ENCODE results near the gene CCL28. TPM values are rescaled to one million over a fixed set of nuclear protein-coding genes. Genes with fewer than 3 reads are reported as not detected.

The CCL28 gene
- total and polyA plus RNA-seq, 4 donors: 1.5 to 5.3 (median 2.3) TPM

DNA sequence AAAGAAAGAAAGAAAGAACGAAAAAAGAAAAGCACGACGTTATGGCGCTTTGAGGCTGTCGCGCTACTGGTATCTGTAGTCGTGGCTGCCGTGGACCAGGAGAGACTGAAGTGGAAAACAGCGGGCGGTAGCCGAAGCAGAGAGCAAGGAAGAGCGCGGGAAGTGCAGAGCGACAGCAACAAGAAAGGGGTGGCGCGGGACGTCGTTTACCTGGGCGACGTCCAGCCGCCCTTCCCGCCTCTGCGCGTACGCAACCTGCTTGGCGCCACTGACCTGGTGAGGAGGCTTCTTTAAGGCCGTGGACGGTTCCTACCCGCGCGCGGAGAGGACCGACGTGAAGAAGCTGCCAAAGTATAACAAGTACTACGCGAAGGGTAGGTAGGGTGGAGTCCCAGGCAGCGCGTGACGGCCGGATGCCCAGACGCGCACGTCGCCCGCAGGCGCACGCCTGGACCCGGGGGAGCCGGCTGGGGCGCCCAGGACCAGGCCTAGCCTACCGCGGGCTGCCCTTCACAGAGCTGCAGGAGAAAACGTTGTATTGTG is 15.4 kb downstream of the CCL28 start:
- intact Hi-C loops (cut with DNase I): loop anchor here in 1 of 2 donors (5.0 kb wide), 1 partner anchor 85 kb away; the partner anchor contains the start of gene TMEM267
- Histone ChIP-seq H3K27ac (ENCODE audit: low read depth in 1 of 2, low read length in 2 of 2) (no peak overlapping the region), H3K27me3 (ENCODE audit: control insufficient read depth in 1 of 2, insufficient read depth in 2 of 2, low read length in 1 of 2) (no peaks in the 10 kb centered on the region), H3K9me3 (ENCODE audit: control insufficient read depth, low read length) (no peaks in the 10 kb centered on the region), H3K4me1 (ENCODE audit: control insufficient read depth in 1 of 2, insufficient read depth in 2 of 2, low read length in 2 of 2) (no peaks in the 10 kb centered on the region), H3K4me3 (ENCODE audit: low read length in 2 of 2) (peak overlapping the region in 1 of 2 donors; percentile 5), H3K36me3 (ENCODE audit: control insufficient read depth in 1 of 2, insufficient read depth in 2 of 2, low read length in 1 of 2) (no peaks in the 10 kb centered on the region)
- DNase-seq: peak; percentile 60 to 83
- 3 to 4% methylated on average over 53 of the region's 53 CpGs for WGBS, 2 donors
- peak; percentile 86 for ATAC-seq (ENCODE audit: low FRiP score)

DNA sequence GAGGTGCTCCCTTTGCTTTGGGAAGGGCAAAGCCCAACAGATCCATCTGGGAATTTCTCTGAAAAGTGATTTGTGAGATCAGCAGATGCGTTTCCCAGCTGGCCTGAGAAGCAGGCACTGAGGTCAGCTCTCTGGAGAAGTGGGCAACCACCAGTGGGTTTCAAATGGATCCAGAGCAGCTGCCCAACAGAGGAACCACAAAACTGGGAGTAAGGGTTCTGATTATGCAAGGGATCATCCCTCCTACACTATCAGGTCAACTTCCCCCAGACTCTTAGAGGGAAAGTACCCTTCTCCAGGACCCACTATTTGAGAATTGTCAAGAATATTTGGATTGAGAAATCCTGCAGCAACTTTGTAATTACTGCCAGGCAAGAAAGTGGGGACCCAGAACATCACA is 21.7 kb downstream of the CCL28 start:
- intact Hi-C loops (cut with DNase I): loop anchor here in 1 of 2 donors (5.0 kb wide), 1 partner anchor 78 kb away; the partner anchor contains the start of gene HMGCS1
- 54 to 61% methylated on average over 1 of the region's 1 CpG for WGBS, 2 donors

DNA sequence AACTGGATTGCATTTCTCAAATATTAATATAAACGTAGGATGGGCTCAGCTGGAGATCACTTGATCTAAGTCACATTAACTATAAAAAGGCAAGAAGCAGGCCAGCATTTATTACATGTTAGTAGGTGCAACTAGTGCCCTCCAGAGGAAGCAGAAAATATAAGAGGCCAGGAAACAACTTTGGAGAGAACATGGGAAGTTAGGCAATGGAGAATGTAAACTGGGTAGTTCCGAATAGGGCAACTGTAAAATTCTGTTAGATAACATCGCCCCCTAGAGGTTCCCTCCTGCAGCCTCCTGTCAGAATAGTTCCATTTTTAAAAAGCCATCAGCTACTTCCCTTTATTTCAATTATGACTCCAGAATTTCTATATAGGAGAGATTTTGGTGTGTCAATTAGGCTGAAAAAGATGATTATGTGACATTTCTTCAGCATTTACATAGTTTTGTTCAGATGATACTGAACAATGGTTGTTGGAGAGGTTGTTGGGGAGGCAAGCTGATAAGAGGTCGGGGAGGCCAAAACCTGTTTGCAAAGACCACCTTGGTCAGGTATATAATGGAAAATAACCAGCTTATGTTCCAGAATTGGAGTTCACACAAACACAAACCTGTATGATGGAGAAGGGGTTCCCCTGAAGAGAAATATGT is 22.4 kb downstream of the CCL28 start:
- ATAC-seq (ENCODE audit: low FRiP score): peak; percentile 87

More for the DNA sequence above, 21.7 kb downstream of the CCL28 start:
- Histone ChIP-seq H3K9me3 (ENCODE audit: control insufficient read depth, low read length) (no peaks in the 10 kb centered on the region), H3K36me3 (ENCODE audit: control insufficient read depth in 1 of 2, insufficient read depth in 2 of 2, low read length in 1 of 2) (no peaks in the 10 kb centered on the region), H3K27ac (ENCODE audit: low read depth in 1 of 2, low read length in 2 of 2) (no peak overlapping the region), H3K27me3 (ENCODE audit: control insufficient read depth in 1 of 2, insufficient read depth in 2 of 2, low read length in 1 of 2) (no peaks in the 10 kb centered on the region), H3K4me3 (ENCODE audit: low read length in 2 of 2) (no peak overlapping the region), H3K4me1 (ENCODE audit: control insufficient read depth in 1 of 2, insufficient read depth in 2 of 2, low read length in 2 of 2) (no peaks in the 10 kb centered on the region)
- DNase-seq (no peak), ATAC-seq (ENCODE audit: low FRiP score) (no peak)

DNA sequence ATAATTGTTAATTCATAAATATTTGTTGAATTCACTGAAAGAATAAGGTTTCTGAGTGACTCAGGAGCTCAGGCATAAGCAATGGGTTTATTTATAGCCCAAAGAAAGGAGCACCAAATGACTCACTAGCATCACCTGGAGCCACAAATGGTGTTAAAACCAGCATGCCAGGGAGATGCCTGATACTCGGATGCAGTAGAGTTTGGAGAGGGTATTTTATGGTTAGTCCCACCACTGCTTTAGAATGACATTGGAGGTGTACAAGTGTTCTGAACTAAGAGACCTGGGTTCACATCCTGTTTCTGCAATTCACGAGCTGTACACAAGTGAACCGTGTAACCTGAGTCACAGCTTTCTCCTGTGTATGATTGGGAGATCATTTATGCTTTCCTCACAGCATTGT is 25.2 kb downstream of the CCL28 start:
- no peaks in the 10 kb centered on the region for H3K9me3 ChIP-seq (ENCODE audit: control insufficient read depth, low read length)
- 65 to 69% methylated on average over 3 of the region's 3 CpGs for WGBS, 2 donors
- ATAC-seq (ENCODE audit: low FRiP score) (no peak), DNase-seq (no peak)
- H3K27ac ChIP-seq (ENCODE audit: low read depth in 1 of 2, low read length in 2 of 2): no peak overlapping the region
- no peaks in the 10 kb centered on the region for H3K4me1 ChIP-seq (ENCODE audit: control insufficient read depth in 1 of 2, insufficient read depth in 2 of 2, low read length in 2 of 2)
- H3K4me3 ChIP-seq (ENCODE audit: low read length in 2 of 2): no peak overlapping the region
- no peaks in the 10 kb centered on the region for H3K36me3 ChIP-seq (ENCODE audit: control insufficient read depth in 1 of 2, insufficient read depth in 2 of 2, low read length in 1 of 2)
- H3K27me3 ChIP-seq (ENCODE audit: control insufficient read depth in 1 of 2, insufficient read depth in 2 of 2, low read length in 1 of 2): no peaks in the 10 kb centered on the region
- intact Hi-C loops (cut with DNase I): loop anchor here (5.0 to 10.0 kb wide), 2 partner anchors 282 to 480 kb away; no protein-coding TSS in a partner anchor

More for the DNA sequence above, 22.4 kb downstream of the CCL28 start:
- Histone ChIP-seq H3K4me3 (ENCODE audit: low read length in 2 of 2) (no peak overlapping the region), H3K27ac (ENCODE audit: low read depth in 1 of 2, low read length in 2 of 2) (no peak overlapping the region), H3K27me3 (ENCODE audit: control insufficient read depth in 1 of 2, insufficient read depth in 2 of 2, low read length in 1 of 2) (no peaks in the 10 kb centered on the region), H3K36me3 (ENCODE audit: control insufficient read depth in 1 of 2, insufficient read depth in 2 of 2, low read length in 1 of 2) (no peaks in the 10 kb centered on the region), H3K4me1 (ENCODE audit: control insufficient read depth in 1 of 2, insufficient read depth in 2 of 2, low read length in 2 of 2) (no peaks in the 10 kb centered on the region), H3K9me3 (ENCODE audit: control insufficient read depth, low read length) (no peaks in the 10 kb centered on the region)
- 31 to 33% methylated on average over 4 of the region's 4 CpGs for WGBS, 2 donors
- intact Hi-C loops (cut with DNase I): loop anchor here (5.0 to 10.0 kb wide), 3 partner anchors 78 to 483 kb away; partner anchors contain the start of gene HMGCS1 (in 1 of the 2)
- peak in 1 of 2 donors; percentile 59 for DNase-seq

DNA sequence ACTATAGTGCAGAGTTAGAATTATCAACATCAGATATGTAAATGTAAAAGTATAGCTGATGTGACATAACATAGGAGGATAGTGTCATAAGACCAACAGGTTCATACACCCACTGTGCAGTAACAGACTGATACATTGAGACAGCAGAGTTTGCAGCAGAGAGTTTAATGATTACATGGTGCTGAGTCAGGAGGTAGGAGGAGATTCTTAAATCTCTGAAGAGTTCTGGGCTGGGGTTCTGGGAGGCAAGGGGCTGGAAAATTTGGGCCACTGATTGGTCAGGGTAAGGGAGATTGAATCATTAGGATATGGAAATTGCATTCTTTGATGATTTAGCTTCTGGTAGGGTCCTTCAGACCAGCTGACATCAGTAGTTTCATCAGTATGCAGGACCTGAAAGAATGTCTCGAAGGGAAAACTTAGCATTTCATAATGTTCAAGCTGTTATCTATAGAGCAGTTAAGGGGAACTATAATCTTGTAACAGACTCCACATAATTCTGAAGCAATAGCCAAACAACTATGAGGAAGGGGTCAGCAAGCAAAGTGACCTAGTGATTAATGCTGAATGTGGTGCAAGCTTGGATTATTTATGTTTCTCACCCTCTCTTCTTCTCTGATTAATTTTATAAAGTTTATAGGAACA is 35.6 kb downstream of the CCL28 start:
- no peak for ATAC-seq (ENCODE audit: low FRiP score)
- no peaks in the 10 kb centered on the region for H3K36me3 ChIP-seq (ENCODE audit: control insufficient read depth in 1 of 2, insufficient read depth in 2 of 2, low read length in 1 of 2)
- H3K9me3 ChIP-seq (ENCODE audit: control insufficient read depth, low read length): no peaks in the 10 kb centered on the region
- H3K27me3 ChIP-seq (ENCODE audit: control insufficient read depth in 1 of 2, insufficient read depth in 2 of 2, low read length in 1 of 2): no peaks in the 10 kb centered on the region
- WGBS, 2 donors: 79% methylated on average over 1 of the region's 1 CpG
- intact Hi-C loops (cut with DNase I): no loop called here
- no peak overlapping the region for H3K4me3 ChIP-seq (ENCODE audit: low read length in 2 of 2)
- H3K4me1 ChIP-seq (ENCODE audit: control insufficient read depth in 1 of 2, insufficient read depth in 2 of 2, low read length in 2 of 2): no peaks in the 10 kb centered on the region
- no peak for DNase-seq
- H3K27ac ChIP-seq (ENCODE audit: low read depth in 1 of 2, low read length in 2 of 2): no peak overlapping the region

DNA sequence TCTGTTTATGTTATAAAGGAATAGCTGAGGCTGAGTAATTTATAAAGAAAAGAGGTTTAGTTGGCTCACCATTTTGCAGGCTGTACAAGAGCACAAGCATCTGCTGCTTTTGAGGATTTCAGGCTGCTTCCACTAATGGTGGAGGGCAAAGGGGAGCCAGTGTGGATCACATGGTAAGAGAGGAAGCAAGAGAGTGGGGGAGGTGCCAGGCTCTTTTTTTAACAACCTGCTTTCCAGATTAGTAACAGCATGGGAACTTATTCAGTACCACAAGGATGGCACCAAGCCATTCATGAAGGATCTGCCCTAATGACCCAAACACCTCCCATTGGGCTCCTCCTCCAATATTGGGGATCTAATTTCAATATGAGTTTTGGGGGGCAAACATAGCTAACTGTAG is 40.4 kb downstream of the CCL28 start:
- intact Hi-C loops (cut with DNase I): no loop called here
- H3K4me1 ChIP-seq (ENCODE audit: control insufficient read depth in 1 of 2, insufficient read depth in 2 of 2, low read length in 2 of 2): no peaks in the 10 kb centered on the region
- no peaks in the 10 kb centered on the region for H3K9me3 ChIP-seq (ENCODE audit: control insufficient read depth, low read length)
- no peaks in the 10 kb centered on the region for H3K36me3 ChIP-seq (ENCODE audit: control insufficient read depth in 1 of 2, insufficient read depth in 2 of 2, low read length in 1 of 2)
- no peak overlapping the region for H3K4me3 ChIP-seq (ENCODE audit: low read length in 2 of 2)
- ATAC-seq (ENCODE audit: low FRiP score): no peak
- H3K27ac ChIP-seq (ENCODE audit: low read depth in 1 of 2, low read length in 2 of 2): no peak overlapping the region
- H3K27me3 ChIP-seq (ENCODE audit: control insufficient read depth in 1 of 2, insufficient read depth in 2 of 2, low read length in 1 of 2): no peaks in the 10 kb centered on the region
- DNase-seq: no peak

DNA sequence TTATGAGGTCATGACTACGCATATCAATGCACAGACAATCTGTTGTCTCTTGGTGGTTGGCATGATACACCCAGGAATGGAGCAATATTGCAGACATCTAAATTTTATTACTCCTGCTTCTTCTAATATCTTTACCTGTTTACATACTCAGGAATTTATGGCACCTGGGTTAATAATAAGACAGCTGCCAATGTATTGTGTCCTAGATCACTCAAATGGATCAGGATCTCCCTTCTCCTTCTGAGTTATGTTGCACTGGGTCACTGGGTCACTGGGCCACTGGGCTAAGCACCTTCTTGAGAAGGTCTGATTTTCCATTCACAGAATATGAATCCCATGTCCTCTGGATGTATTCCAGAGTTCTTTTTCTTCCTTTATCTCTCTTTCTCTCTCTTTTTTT is 41.8 kb downstream of the CCL28 start:
- H3K4me3 ChIP-seq (ENCODE audit: low read length in 2 of 2): no peak overlapping the region
- 96 to 98% methylated on average over 1 of the region's 1 CpG for WGBS, 2 donors
- no peaks in the 10 kb centered on the region for H3K27me3 ChIP-seq (ENCODE audit: control insufficient read depth in 1 of 2, insufficient read depth in 2 of 2, low read length in 1 of 2)
- no peak for ATAC-seq (ENCODE audit: low FRiP score)
- intact Hi-C loops (cut with DNase I): no loop called here
- H3K9me3 ChIP-seq (ENCODE audit: control insufficient read depth, low read length): no peaks in the 10 kb centered on the region
- no peaks in the 10 kb centered on the region for H3K36me3 ChIP-seq (ENCODE audit: control insufficient read depth in 1 of 2, insufficient read depth in 2 of 2, low read length in 1 of 2)
- no peak for DNase-seq
- H3K27ac ChIP-seq (ENCODE audit: low read depth in 1 of 2, low read length in 2 of 2): no peak overlapping the region
- no peaks in the 10 kb centered on the region for H3K4me1 ChIP-seq (ENCODE audit: control insufficient read depth in 1 of 2, insufficient read depth in 2 of 2, low read length in 2 of 2)

DNA sequence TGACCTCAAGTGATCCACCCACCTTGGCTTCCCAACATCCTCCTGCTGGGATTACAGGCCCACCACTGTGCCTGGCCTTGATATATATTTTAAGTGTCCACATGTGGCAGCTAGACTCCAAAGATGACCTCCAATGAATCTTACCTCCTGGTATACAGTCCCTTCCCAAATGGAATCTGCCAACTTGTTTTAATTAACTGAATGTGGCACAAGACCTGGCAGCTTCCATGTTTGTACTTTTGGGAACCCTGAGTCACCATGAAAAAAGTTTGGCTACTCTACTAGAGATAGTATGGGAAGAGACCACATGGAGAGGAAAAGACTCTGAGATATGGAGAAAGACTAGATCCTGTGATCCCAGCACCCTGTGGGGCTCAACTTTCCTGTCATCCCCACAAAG is 42.5 kb downstream of the CCL28 start:
- Histone ChIP-seq H3K36me3 (ENCODE audit: control insufficient read depth in 1 of 2, insufficient read depth in 2 of 2, low read length in 1 of 2) (no peaks in the 10 kb centered on the region), H3K4me1 (ENCODE audit: control insufficient read depth in 1 of 2, insufficient read depth in 2 of 2, low read length in 2 of 2) (no peaks in the 10 kb centered on the region), H3K27ac (ENCODE audit: low read depth in 1 of 2, low read length in 2 of 2) (no peak overlapping the region), H3K27me3 (ENCODE audit: control insufficient read depth in 1 of 2, insufficient read depth in 2 of 2, low read length in 1 of 2) (no peaks in the 10 kb centered on the region), H3K4me3 (ENCODE audit: low read length in 2 of 2) (no peak overlapping the region), H3K9me3 (ENCODE audit: control insufficient read depth, low read length) (no peaks in the 10 kb centered on the region)
- intact Hi-C loops (cut with DNase I): no loop called here
- no peak for ATAC-seq (ENCODE audit: low FRiP score)
- no peak for DNase-seq
